GM18907 (cell line): Measurements from ENCODE around the gene ARL4A.
"Not testable (repeated sequence)": the region's sequence is repeated elsewhere in the genome, so short reads cannot be mapped to it uniquely, and the experiment has no call there.

Experiments used
- ATAC-seq: cut with Tn5 transposase; IDR thresholded peaks from one replicate; pipeline ENCODE4 v1.9.1; 2021; ENCODE audit warnings: mild to moderate bottlenecking, moderate library complexity; ENCODE audit not compliant: unreplicated experiment

ARL4A gene, protein sequence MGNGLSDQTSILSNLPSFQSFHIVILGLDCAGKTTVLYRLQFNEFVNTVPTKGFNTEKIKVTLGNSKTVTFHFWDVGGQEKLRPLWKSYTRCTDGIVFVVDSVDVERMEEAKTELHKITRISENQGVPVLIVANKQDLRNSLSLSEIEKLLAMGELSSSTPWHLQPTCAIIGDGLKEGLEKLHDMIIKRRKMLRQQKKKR

DNA sequence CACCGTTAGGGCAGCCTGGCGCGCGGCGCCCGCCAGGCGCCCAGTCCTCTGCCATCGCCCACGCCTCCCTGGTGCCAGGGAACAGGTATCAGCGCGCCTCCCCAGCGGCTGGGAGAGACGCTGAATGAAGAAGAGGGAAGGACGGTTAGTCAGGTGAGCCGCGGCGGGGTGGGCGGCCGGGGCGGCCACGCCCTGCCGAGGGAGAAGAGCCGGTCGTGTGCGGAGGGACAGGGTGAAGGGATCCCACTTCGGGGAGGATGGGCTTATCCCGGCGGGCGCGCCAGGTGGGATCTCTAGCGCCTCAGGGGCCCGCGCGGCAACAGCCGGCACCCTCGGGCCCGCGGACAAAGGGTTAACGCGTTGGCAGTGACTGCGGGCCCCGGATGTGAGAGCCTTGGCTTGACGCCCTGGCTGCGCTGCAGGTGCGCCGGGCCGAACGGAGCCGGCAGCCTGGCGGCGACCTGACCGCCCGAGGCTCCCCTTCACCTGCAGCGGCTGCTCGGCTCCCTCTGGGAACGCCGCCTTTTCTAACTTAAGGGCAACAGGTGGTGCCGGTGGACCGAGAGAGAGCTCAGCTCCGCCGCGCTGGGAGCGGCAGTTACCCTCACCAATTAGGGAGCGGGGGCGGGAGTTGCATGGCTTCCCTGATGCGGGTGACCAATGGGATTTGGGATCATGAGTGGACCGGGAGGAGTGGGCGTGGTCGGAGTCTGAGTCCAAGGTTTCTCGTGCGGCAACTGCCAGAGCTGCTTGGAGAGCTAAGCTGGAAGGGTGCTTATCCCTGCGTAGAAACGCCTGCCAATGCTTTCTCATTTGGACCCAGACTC lies at the start of gene ARL4A:
TSS of gene ARL4A (plus strand) at position 743 of the 827 bp plus-strand sequence. CDS start 622 bp downstream, outside the sequence.
- peak; percentile 92 for ATAC-seq

DNA sequence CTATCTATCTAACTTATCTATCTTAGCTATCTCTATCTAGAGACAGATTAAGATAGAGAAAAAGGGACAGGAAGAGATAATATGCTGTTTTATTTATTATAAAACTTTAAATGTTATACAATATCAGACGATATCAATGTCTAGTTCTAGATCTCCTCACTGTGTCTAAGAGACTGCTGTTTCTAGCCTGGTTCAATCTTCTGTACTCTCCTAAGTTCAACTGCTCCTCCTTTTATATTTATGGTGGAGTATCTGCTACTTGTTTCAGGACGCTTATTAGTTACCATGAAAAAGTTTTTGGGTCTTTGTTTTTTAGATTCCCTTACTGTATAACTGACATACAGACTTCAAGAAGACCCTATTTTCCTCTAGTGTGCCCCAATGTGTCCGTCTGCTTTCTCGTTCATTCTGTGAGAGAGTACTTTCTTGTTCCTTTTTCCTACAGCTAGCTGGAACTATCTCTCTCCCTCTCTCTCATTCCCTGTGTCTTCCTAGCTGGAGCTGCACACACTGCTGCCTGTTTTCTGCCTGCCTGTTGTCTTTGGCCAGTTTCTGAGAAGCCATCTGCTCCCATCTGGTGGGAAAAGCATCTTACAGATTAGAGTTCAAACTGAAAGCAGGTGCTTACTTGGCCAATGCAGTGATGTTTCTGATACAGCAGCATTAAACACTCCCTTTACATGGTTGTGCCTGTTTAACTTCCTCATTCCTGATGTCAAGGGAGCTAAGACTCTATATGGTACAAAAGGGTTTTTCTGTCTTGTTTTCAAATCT lies 49.4 kb upstream of the ARL4A start:
- ATAC-seq = peak; percentile 68

GRCh38 chr7:12638851-12639456 lies 48.5 kb upstream of the ARL4A start:
- ATAC-seq = peak; percentile 55

DNA sequence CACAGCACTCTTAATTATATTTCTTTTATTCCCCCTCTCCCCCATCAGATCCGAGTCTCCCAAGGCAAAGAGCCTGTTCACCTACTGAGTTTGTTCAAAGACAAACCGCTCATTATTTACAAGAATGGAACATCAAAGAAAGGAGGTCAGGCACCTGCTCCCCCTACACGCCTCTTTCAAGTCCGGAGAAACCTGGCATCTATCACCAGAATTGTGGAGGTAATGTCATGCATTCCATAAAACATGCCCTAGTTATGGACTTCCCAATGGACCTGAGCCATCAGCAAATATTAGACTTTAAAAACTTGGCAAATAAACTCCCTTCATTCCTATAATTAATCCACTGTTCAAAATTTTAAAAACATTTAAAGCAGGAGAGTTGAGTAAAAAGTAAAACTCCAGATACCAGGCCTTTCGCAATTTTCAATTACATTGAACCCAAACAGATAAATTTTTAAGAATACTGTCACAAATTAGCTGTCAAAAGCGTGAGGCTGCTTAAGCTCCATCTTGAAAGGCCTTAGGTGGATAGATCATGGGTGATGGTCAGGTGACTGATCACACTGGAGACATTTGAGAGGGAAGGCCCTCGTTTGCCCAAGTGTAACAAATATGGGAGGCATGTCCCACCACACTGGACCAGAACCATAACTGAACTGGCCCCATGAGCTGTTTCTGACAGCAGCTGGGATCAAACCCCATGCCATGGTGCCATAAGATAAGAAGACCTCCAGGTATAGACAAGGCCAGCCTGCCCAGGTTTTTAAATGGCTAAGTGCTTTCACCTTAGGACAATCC lies 46.9 kb upstream of the ARL4A start:
- no peak for ATAC-seq

DNA sequence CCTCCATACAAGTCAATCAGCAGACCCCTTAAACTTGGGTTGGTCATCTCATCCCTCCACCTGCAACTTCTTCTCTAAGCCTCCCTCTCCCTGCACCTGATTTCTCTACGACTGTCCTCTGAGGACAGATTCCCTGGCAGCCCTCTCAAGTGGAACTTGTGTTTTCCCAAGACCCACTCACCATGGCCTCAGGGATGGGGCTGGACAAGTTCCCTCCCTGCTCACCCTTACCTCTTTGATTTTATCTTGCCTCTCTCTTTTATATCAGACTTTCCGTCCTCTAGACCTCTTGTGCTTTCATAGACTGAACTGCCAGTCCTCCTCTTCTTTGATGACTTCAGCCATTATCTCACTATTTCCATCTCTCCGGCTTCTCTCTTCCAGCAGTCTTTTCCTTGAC lies 46.2 kb upstream of the ARL4A start:
- no peak for ATAC-seq

DNA sequence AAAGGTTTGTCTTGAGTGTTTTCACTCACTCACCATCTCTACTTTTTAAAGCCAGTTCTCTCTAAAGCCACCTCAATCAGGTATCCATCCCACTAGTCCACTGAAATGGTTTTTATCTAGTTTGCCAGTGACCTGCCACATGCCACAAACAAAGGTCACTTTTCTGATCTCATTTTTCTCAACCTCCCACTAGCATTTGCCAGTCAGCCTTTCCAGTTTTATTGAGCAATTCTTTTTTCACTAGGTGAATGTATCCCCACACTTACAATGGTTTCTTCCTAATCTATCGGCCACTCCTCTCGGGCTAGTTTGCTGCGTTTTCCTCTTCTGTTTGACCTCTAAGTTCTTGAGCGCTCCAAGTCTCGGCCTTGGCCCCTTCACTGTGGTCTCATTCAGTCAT lies 44.9 kb upstream of the ARL4A start:
- ATAC-seq = no peak

DNA sequence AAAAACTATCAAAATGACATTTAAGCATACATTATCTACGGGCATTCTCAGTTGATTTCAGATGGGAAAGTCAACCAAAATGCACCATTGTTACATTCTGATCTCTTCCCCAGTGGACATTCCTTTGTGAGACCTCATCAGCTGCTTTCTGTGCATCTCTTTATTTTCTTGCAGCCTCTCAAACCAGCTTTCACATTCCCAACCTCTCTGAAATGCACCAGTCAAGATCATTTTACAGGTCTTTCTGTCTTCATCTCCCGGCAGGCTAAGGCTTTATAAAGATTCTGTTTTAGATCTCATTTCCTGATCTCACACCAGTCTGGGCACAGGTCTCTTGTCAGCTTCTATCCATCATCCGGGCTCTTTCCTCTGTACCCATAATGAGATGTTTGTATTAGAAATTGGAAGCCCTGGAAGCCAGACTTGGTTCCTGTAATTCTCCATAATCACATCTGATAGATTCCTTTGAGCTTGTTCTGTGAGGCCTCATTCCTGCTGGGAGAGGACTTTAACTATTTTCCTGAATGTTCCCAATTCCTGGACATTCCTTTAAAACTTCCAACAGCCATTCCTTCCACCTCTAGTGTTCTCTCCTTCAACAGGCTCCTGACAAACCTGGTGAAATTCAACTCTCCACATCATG lies 44.3 kb upstream of the ARL4A start:
- no peak for ATAC-seq

DNA sequence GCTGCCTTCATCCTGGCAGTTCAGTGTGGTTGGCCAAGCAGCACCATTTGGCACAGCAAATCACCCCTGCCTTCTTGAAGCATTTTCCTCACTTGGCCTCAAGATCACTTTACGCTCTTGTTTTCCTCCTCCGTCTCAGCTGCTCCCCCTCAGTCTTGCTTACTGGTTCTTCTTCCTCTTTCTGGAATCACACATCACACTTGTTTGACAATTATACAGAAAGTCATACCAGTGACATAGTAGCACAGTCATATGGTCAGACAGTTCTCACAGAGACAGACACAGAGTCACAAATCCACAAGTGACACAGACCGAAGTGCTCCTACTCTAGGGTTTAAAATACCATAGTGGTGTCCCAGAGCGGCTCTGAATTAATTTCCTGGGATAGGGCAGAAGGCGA lies 43.8 kb upstream of the ARL4A start:
- ATAC-seq = no peak

- ATAC-seq = not testable (repeated sequence)
These were observed 42.2 kb upstream of the ARL4A start for GRCh38 chr7:12645212-12645611.

GRCh38 chr7:12646139-12646538 lies 41.3 kb upstream of the ARL4A start:
- no peak for ATAC-seq

DNA sequence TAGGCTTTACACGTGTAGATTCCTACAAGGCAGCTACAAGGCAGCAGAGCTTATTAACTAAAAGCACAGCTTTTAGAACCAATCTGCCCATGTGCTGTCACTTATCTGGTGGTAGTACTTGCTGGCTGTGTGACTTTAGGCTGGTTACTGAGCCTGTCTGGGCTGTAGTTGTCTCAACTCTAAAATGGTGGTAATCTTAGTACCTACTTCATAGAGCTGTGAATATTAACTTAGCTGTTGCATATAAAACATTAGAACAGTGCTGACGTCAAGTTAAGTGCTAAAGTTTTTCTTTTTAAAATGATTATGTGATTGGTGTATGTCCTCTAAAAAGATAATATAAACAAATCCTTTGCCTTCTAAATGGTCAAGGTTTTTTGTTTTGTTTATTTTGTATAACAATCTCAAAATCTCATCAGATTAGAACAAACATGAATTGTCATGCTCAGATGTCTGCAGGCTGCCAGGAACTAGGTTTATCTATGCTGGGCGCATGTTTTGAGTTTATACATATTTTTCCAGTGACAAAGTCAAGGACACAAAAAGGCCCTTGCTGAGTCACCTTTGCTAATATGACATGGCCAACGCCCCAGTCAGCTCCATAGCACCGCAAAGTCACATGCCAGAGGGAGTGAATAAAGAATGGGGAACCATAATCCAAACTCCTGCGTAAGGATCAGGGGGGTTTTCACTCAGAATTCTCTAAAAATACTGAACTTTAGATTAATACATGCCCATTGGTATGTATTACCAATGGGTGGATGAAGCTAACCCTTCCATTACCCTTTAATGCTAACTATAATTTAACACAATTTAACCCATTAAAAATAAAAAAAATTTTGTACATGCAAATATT lies 39.8 kb upstream of the ARL4A start:
- ATAC-seq = no peak

DNA sequence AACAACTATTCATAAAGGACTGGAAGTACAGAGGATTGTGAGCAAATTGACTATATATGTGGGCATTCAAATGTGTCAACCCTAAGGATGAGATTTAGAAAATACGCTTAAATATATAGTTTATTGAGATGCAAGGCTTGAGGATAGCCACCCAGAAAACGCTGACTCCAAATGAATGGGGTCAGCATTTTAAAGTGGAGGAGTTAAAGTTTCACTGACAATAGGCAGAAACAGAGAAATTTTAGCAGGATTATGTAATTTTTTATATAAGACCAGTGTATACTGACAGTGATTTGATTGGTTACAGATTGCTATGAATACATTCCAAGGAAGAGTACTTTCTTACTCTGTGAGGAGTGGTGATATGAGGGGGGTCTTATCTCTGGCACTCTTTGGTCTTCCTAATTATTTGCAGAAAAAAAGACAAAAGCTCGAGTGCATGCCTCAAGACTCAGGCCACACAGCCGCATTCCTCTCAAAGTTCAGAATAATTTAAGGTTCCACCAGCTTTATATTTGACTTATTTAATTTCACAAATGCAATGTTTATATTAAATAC lies 38.6 kb upstream of the ARL4A start:
- no peak for ATAC-seq

GRCh38 chr7:12649348-12649747 lies 38.1 kb upstream of the ARL4A start:
- ATAC-seq = no peak

DNA sequence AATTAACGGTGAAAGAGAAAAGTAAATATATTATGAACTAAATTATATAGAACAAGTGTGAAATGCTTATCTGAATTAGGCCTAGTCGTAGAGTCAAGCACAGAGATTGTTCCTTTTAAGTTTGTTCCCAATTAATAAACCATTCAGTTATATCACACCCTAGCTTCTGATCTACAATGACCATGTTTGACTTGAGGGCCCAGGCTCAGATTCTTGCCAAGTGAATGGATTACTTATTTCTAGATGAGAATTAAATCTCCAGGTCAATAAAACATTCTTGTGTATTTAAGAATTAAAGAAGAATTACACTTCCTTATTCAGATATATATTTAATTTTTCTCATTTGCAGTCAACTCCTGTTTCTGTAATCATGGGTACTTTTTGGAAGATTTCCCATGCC lies 37.4 kb upstream of the ARL4A start:
- ATAC-seq = no peak

GRCh38 chr7:12653110-12653509 lies 34.3 kb upstream of the ARL4A start:
- no peak for ATAC-seq

DNA sequence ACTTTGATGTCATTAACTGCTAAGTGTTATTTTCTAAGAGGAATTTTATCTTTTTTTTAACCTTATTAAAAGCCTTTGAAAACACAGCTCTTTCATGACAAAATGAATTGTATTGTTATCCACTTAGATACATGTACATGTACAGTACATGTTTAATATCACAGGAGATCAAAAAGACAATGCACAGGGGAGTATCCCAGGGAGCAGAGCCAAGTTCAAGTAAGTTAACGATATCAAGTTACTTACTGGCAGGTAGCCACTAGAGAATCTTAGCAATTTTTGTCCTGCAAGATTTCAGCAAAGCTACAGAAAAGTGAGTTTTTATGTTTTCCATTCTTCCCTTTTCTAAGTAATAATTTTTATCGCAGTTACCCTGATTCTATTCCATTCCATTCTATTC lies 33.9 kb upstream of the ARL4A start:
- ATAC-seq = no peak

DNA sequence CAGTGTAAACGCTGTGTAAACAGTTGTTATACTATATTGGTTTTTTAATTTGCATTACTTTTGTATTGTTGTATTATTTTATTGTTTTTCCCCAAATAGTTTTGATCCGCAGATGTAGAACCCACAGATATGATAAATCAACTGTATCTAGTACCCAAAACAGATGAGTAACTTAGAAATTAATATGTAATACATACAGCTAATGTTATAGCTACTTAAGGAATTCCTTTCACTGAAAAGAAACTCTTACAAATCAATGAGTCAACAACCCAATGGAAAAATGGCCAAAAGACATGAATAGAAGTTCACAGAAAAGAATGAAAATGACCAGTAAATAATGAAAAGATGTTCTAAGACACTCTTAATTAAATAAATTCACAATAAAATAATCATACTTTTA lies 32.3 kb upstream of the ARL4A start:
- no peak for ATAC-seq

- ATAC-seq = not testable (repeated sequence)
These were observed 27.0 kb upstream of the ARL4A start for GRCh38 chr7:12660423-12660822.

- ATAC-seq = not testable (repeated sequence)
These were observed 26.4 kb upstream of the ARL4A start for GRCh38 chr7:12660986-12661385.
